GM23338 (cell line): ENCODE measurements around the gene EEPD1. TPM values are rescaled to one million over a fixed set of nuclear protein-coding genes. Genes with fewer than 3 reads are reported as not detected.

ENCODE experiments used
- ATAC-seq: fragments of 200-7000 bp; cut with Tn5 transposase; 3 replicates; pipeline ENCODE4 v1.9.1; 2020
- DNase-seq: peaks from one replicate; pipeline ENCODE4 v3.0.0-alpha.2; 2015; ENCODE audit warnings: low spot score
- H2AFZ ChIP-seq: fragments of 200-600 bp; sonication (generic); 2 replicates; pipeline ENCODE4 v1.8.0; 2016; ENCODE audit warnings: antibody characterized with exemption, mild to moderate bottlenecking, moderate library complexity
- H3F3A ChIP-seq: fragments of 200-600 bp; sonication (generic); replicated peaks from 2 replicates; pipeline ENCODE4 v1.8.0; 2017; ENCODE audit warnings: antibody characterized with exemption, mixed run types, low read depth
- H3K27ac ChIP-seq: fragments of 200-600 bp; sonication (generic); 2 replicates; pipeline ENCODE4 v1.6.1; 2016; ENCODE audit warnings: low read depth
- H3K27me3 ChIP-seq: fragments of 200-600 bp; sonication (generic); 2 replicates; pipeline ENCODE4 v1.8.0; 2016; ENCODE audit warnings: mild to moderate bottlenecking, mixed run types, moderate library complexity; ENCODE audit not compliant: insufficient read depth
- H3K36me3 ChIP-seq: fragments of 200-600 bp; sonication (generic); 2 replicates; pipeline ENCODE4 v1.8.0; 2016; ENCODE audit warnings: mild to moderate bottlenecking; ENCODE audit not compliant: insufficient read depth
- H3K4me1 ChIP-seq: fragments of 200-600 bp; sonication (generic); 2 replicates; pipeline ENCODE4 v1.8.0; 2016; ENCODE audit warnings: mild to moderate bottlenecking, moderate library complexity; ENCODE audit not compliant: insufficient read depth
- H3K4me2 ChIP-seq: fragments of 200-600 bp; sonication (generic); 2 replicates; pipeline ENCODE4 v1.7.1; 2017; ENCODE audit warnings: mixed run types
- H3K4me3 ChIP-seq: fragments of 200-600 bp; sonication (generic); 2 replicates; pipeline ENCODE4 v1.6.1; 2016; ENCODE audit warnings: mixed run types
- H3K79me2 ChIP-seq: fragments of 200-600 bp; sonication (generic); replicated peaks from 2 replicates; pipeline ENCODE4 v1.8.0; 2017; ENCODE audit warnings: mild to moderate bottlenecking; ENCODE audit not compliant: insufficient read depth
- H3K9me2 ChIP-seq: fragments of 200-600 bp; sonication (generic); 2 replicates; pipeline ENCODE4 v1.8.0; 2017; ENCODE audit not compliant: insufficient read depth
- H4K20me1 ChIP-seq: fragments of 200-600 bp; sonication (generic); replicated peaks from 2 replicates; pipeline ENCODE4 v1.8.0; 2017; ENCODE audit warnings: mild to moderate bottlenecking; ENCODE audit not compliant: insufficient read depth
- H3K27ac Mint-ChIP-seq: 2 replicates; pipeline ENCODE4 v1.8.0; 2020; ENCODE audit warnings: inconsistent platforms, mild to moderate bottlenecking, moderate library complexity, mixed read lengths
- H3K27me3 Mint-ChIP-seq: 3 replicates; pipeline ENCODE4 v1.8.0; 2022; ENCODE audit warnings: low read depth, mild to moderate bottlenecking, moderate library complexity, mixed read lengths, inconsistent platforms; ENCODE audit not compliant: insufficient read depth, poor library complexity
- H3K36me3 Mint-ChIP-seq: 3 replicates; pipeline ENCODE4 v1.8.0; 2021; ENCODE audit warnings: low read depth, mild to moderate bottlenecking, inconsistent platforms, moderate library complexity, mixed read lengths
- H3K4me1 Mint-ChIP-seq: 3 replicates; pipeline ENCODE4 v1.8.0; 2020; ENCODE audit warnings: mild to moderate bottlenecking, inconsistent platforms, mixed read lengths
- H3K4me3 Mint-ChIP-seq: 3 replicates; pipeline ENCODE4 v1.8.0; 2021; ENCODE audit warnings: moderate library complexity, mild to moderate bottlenecking, inconsistent platforms, mixed read lengths
- H3K9me3 Mint-ChIP-seq: 3 replicates; pipeline ENCODE4 v1.8.0; 2020; ENCODE audit warnings: moderate library complexity, mild to moderate bottlenecking, inconsistent platforms, mixed read lengths
- polyA plus RNA-seq: library from polyadenylated mRNA; unstranded; fragments of >200 nt; fragmentation: Nextera tagmentation; extraction: Ambion mirVana; gene quantifications from 2 replicates; pipeline ENCODE4 v1.2.1, GENCODE V29; 2016
- total RNA-seq: library from RNA; depleted of rRNA; stranded (reverse); fragments of >200 nt; shearing (Covaris generic); gene quantifications from 2 replicates; pipeline ENCODE4 v1.2.3, GENCODE V29; 2014
- TF ChIP-seq, protein P1 (sequence below): IDR thresholded peaks from one replicate; pipeline ENCODE4 v1.6.1; 2018; ENCODE audit warnings: antibody characterized with exemption; ENCODE audit not compliant: unreplicated experiment
- TF ChIP-seq, protein P2 (sequence below): fragments of 250-450 bp; sonication (Bioruptor Pico); IDR thresholded peaks from 2 replicates; pipeline ENCODE4 v1.5.0; 2020; ENCODE audit warnings: mild to moderate bottlenecking, moderate library complexity

EEPD1 gene
- total and polyA plus RNA-seq, 2 experiments from 2014 or later, result 4.1 to 17.1 TPM

DNA sequence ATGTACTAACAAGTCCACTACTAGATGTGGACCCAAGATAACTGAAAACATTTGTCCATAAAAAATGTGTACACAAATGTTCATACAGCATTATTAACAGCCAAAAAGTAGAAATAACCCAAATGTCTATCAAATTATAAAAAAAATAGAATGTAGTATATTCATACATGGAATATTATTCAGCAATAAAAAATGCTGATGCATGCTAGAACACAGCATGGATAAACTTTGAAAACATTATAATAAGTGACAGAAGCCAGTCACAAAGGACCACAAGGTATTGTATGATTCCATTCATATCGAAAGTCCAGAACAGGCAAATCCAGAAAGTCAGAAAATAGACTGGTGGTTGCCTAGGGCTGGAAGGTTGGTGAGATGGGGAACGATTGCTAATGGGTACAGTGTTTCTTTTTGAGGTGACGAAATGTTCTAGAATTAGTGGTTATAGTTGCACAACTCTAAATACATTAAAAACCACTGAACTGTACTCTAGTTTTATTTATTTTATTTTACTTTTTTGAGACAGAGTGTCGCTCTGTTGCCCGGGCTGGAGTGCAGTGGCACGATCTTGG lies 193.3 kb downstream of the EEPD1 start:
- TF ChIP-seq, protein P1, sequence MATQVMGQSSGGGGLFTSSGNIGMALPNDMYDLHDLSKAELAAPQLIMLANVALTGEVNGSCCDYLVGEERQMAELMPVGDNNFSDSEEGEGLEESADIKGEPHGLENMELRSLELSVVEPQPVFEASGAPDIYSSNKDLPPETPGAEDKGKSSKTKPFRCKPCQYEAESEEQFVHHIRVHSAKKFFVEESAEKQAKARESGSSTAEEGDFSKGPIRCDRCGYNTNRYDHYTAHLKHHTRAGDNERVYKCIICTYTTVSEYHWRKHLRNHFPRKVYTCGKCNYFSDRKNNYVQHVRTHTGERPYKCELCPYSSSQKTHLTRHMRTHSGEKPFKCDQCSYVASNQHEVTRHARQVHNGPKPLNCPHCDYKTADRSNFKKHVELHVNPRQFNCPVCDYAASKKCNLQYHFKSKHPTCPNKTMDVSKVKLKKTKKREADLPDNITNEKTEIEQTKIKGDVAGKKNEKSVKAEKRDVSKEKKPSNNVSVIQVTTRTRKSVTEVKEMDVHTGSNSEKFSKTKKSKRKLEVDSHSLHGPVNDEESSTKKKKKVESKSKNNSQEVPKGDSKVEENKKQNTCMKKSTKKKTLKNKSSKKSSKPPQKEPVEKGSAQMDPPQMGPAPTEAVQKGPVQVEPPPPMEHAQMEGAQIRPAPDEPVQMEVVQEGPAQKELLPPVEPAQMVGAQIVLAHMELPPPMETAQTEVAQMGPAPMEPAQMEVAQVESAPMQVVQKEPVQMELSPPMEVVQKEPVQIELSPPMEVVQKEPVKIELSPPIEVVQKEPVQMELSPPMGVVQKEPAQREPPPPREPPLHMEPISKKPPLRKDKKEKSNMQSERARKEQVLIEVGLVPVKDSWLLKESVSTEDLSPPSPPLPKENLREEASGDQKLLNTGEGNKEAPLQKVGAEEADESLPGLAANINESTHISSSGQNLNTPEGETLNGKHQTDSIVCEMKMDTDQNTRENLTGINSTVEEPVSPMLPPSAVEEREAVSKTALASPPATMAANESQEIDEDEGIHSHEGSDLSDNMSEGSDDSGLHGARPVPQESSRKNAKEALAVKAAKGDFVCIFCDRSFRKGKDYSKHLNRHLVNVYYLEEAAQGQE, result no peak
- TF ChIP-seq, protein P2, sequence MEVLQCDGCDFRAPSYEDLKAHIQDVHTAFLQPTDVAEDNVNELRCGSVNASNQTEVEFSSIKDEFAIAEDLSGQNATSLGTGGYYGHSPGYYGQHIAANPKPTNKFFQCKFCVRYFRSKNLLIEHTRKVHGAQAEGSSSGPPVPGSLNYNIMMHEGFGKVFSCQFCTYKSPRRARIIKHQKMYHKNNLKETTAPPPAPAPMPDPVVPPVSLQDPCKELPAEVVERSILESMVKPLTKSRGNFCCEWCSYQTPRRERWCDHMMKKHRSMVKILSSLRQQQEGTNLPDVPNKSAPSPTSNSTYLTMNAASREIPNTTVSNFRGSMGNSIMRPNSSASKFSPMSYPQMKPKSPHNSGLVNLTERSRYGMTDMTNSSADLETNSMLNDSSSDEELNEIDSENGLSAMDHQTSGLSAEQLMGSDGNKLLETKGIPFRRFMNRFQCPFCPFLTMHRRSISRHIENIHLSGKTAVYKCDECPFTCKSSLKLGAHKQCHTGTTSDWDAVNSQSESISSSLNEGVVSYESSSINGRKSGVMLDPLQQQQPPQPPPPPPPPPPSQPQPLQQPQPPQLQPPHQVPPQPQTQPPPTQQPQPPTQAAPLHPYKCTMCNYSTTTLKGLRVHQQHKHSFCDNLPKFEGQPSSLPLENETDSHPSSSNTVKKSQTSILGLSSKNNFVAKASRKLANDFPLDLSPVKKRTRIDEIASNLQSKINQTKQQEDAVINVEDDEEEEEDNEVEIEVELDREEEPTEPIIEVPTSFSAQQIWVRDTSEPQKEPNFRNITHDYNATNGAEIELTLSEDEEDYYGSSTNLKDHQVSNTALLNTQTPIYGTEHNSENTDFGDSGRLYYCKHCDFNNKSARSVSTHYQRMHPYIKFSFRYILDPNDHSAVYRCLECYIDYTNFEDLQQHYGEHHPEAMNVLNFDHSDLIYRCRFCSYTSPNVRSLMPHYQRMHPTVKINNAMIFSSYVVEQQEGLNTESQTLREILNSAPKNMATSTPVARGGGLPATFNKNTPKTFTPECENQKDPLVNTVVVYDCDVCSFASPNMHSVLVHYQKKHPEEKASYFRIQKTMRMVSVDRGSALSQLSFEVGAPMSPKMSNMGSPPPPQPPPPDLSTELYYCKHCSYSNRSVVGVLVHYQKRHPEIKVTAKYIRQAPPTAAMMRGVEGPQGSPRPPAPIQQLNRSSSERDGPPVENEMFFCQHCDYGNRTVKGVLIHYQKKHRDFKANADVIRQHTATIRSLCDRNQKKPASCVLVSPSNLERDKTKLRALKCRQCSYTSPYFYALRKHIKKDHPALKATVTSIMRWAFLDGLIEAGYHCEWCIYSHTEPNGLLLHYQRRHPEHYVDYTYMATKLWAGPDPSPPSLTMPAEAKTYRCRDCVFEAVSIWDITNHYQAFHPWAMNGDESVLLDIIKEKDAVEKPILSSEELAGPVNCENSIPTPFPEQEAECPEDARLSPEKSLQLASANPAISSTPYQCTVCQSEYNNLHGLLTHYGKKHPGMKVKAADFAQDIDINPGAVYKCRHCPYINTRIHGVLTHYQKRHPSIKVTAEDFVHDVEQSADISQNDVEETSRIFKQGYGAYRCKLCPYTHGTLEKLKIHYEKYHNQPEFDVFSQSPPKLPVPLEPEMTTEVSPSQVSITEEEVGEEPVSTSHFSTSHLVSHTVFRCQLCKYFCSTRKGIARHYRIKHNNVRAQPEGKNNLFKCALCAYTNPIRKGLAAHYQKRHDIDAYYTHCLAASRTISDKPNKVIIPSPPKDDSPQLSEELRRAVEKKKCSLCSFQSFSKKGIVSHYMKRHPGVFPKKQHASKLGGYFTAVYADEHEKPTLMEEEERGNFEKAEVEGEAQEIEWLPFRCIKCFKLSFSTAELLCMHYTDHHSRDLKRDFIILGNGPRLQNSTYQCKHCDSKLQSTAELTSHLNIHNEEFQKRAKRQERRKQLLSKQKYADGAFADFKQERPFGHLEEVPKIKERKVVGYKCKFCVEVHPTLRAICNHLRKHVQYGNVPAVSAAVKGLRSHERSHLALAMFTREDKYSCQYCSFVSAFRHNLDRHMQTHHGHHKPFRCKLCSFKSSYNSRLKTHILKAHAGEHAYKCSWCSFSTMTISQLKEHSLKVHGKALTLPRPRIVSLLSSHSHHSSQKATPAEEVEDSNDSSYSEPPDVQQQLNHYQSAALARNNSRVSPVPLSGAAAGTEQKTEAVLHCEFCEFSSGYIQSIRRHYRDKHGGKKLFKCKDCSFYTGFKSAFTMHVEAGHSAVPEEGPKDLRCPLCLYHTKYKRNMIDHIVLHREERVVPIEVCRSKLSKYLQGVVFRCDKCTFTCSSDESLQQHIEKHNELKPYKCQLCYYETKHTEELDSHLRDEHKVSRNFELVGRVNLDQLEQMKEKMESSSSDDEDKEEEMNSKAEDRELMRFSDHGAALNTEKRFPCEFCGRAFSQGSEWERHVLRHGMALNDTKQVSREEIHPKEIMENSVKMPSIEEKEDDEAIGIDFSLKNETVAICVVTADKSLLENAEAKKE, result no peak
- Mint-ChIP-seq H3K4me3 (no peak overlapping the region), H3K4me1 (peaks cover 9% of the 10 kb centered on the region; the same call in 2 of the 3 replicates), H3K27ac (no peak overlapping the region), H3K36me3 (no peaks in the 10 kb centered on the region), H3K27me3 (no peaks in the 10 kb centered on the region), H3K9me3 (peaks cover 3% of the 10 kb centered on the region; the same call in 1 of the 3 replicates)
- Histone ChIP-seq H4K20me1 (no peaks in the 10 kb centered on the region), H3K4me3 (no peak overlapping the region), H3K9me2 (no peaks in the 10 kb centered on the region), H3K27ac (no peak overlapping the region), H2AFZ (no peak overlapping the region), H3K27me3 (no peaks in the 10 kb centered on the region), H3K4me1 (peaks cover 5% of the 10 kb centered on the region), H3K36me3 (no peaks in the 10 kb centered on the region), H3K79me2 (no peaks in the 10 kb centered on the region), H3K4me2 (no peak overlapping the region), H3F3A (no peaks in the 10 kb centered on the region)
- no peak for DNase-seq
- no peak for ATAC-seq
